ENCODE results near the gene GPBAR1.

Gene GPBAR1

GRCh38 chr2:218238887-218239286 is 21.9 kb upstream of the GPBAR1 start:
- ATAC-seq (ENCODE audit: insufficient read depth, low read depth), result no peak
- Histone ChIP-seq H4K20me1 (ENCODE audit: insufficient read depth, low read length) (no peaks in the 10 kb centered on the region), H3K27me3 (ENCODE audit: insufficient read depth, low read length, poor library complexity) (no peaks in the 10 kb centered on the region), H3K9ac (ENCODE audit: low read depth, low read length) (no peak overlapping the region), H3K36me3 (ENCODE audit: insufficient read depth, low read length) (peaks cover 95% of the 10 kb centered on the region), H3K4me3 (ENCODE audit: low read depth in 1 of 2, low read length in 2 of 2) (no peak overlapping the region), H3K27ac (ENCODE audit: low read length) (no peak overlapping the region), H2AFZ (ENCODE audit: low read depth, low read length) (no peak overlapping the region), H3K79me2 (ENCODE audit: insufficient read depth, low read length) (0 out of 2 replicates have a peak, but pooled peaks cover 2% of the 10 kb centered on the region), H3K4me1 (ENCODE audit: insufficient read depth, low read length) (no peaks in the 10 kb centered on the region), H3K4me2 (ENCODE audit: insufficient read depth, low read length) (no peak overlapping the region), H3K9me3 (ENCODE audit: insufficient read depth, low read length, severe bottlenecking) (no peaks in the 10 kb centered on the region)
- TF ChIP-seq CTCF (IDR thresholded peaks at IDR 0.05; ENCODE audit: borderline replicate concordance, extremely low read depth, low read length, poor library complexity, severe bottlenecking) (no peak), EZH2 (IDR thresholded peaks at IDR 0.05; ENCODE audit: borderline replicate concordance, low read depth, low read length, severe bottlenecking) (no peak)
- no peak for DNase-seq

GRCh38 chr2:218244204-218244603 is 16.6 kb upstream of the GPBAR1 start:
- H4K20me1 ChIP-seq (ENCODE audit: insufficient read depth, low read length), result no peaks in the 10 kb centered on the region
- no peak overlapping the region for H3K4me2 ChIP-seq (ENCODE audit: insufficient read depth, low read length)
- ATAC-seq (ENCODE audit: insufficient read depth, low read depth) (no peak), DNase-seq (no peak)
- TF ChIP-seq EZH2 (IDR thresholded peaks at IDR 0.05; ENCODE audit: borderline replicate concordance, low read depth, low read length, severe bottlenecking) (no peak), CTCF (IDR thresholded peaks at IDR 0.05; ENCODE audit: borderline replicate concordance, extremely low read depth, low read length, poor library complexity, severe bottlenecking) (no peak)
- H2AFZ ChIP-seq (ENCODE audit: low read depth, low read length), result no peak overlapping the region
- no peak overlapping the region for H3K9ac ChIP-seq (ENCODE audit: low read depth, low read length)
- H3K27me3 ChIP-seq (ENCODE audit: insufficient read depth, low read length, poor library complexity), result no peaks in the 10 kb centered on the region
- 0 out of 2 replicates have a peak, but pooled peaks cover 2% of the 10 kb centered on the region for H3K79me2 ChIP-seq (ENCODE audit: insufficient read depth, low read length)
- H3K9me3 ChIP-seq (ENCODE audit: insufficient read depth, low read length, severe bottlenecking), result no peaks in the 10 kb centered on the region
- no peaks in the 10 kb centered on the region for H3K4me1 ChIP-seq (ENCODE audit: insufficient read depth, low read length)
- H3K36me3 ChIP-seq (ENCODE audit: insufficient read depth, low read length), result peaks cover 97% of the 10 kb centered on the region
- no peak overlapping the region for H3K27ac ChIP-seq (ENCODE audit: low read length)
- no peak overlapping the region for H3K4me3 ChIP-seq (ENCODE audit: low read depth in 1 of 2, low read length in 2 of 2)

GRCh38 chr2:218244665-218245064 is 16.1 kb upstream of the GPBAR1 start:
- H3K4me3 ChIP-seq (ENCODE audit: low read depth in 1 of 2, low read length in 2 of 2), result no peak overlapping the region
- no peak overlapping the region for H3K27ac ChIP-seq (ENCODE audit: low read length)
- no peaks in the 10 kb centered on the region for H3K4me1 ChIP-seq (ENCODE audit: insufficient read depth, low read length)
- H3K36me3 ChIP-seq (ENCODE audit: insufficient read depth, low read length), result peaks cover 97% of the 10 kb centered on the region
- H3K9me3 ChIP-seq (ENCODE audit: insufficient read depth, low read length, severe bottlenecking), result no peaks in the 10 kb centered on the region
- H4K20me1 ChIP-seq (ENCODE audit: insufficient read depth, low read length), result no peaks in the 10 kb centered on the region
- ATAC-seq (ENCODE audit: insufficient read depth, low read depth) (no peak), DNase-seq (no peak)
- no peak overlapping the region for H3K4me2 ChIP-seq (ENCODE audit: insufficient read depth, low read length)
- H3K9ac ChIP-seq (ENCODE audit: low read depth, low read length), result no peak overlapping the region
- no peaks in the 10 kb centered on the region for H3K27me3 ChIP-seq (ENCODE audit: insufficient read depth, low read length, poor library complexity)
- no peak overlapping the region for H2AFZ ChIP-seq (ENCODE audit: low read depth, low read length)
- TF ChIP-seq EZH2 (IDR thresholded peaks at IDR 0.05; ENCODE audit: borderline replicate concordance, low read depth, low read length, severe bottlenecking), result no peak
- no peak for TF ChIP-seq CTCF (IDR thresholded peaks at IDR 0.05; ENCODE audit: borderline replicate concordance, extremely low read depth, low read length, poor library complexity, severe bottlenecking)
- H3K79me2 ChIP-seq (ENCODE audit: insufficient read depth, low read length), result 0 out of 2 replicates have a peak, but pooled peaks cover 2% of the 10 kb centered on the region

- no peak overlapping the region for H2AFZ ChIP-seq (ENCODE audit: low read depth, low read length)
- DNase-seq, result no peak
These were observed 15.6 kb upstream of the GPBAR1 start for GRCh38 chr2:218245214-218245613.

More at GRCh38 chr2:218245214-218245613, 15.6 kb upstream of the GPBAR1 start:
- no peaks in the 10 kb centered on the region for H3K4me1 ChIP-seq (ENCODE audit: insufficient read depth, low read length)
- no peak overlapping the region for H3K4me2 ChIP-seq (ENCODE audit: insufficient read depth, low read length)
- H3K9me3 ChIP-seq (ENCODE audit: insufficient read depth, low read length, severe bottlenecking), result no peaks in the 10 kb centered on the region
- no peaks in the 10 kb centered on the region for H3K27me3 ChIP-seq (ENCODE audit: insufficient read depth, low read length, poor library complexity)
- TF ChIP-seq CTCF (IDR thresholded peaks at IDR 0.05; ENCODE audit: borderline replicate concordance, extremely low read depth, low read length, poor library complexity, severe bottlenecking) (no peak), EZH2 (IDR thresholded peaks at IDR 0.05; ENCODE audit: borderline replicate concordance, low read depth, low read length, severe bottlenecking) (no peak)
- no peak overlapping the region for H3K27ac ChIP-seq (ENCODE audit: low read length)
- no peak overlapping the region for H3K9ac ChIP-seq (ENCODE audit: low read depth, low read length)
- no peak for ATAC-seq (ENCODE audit: insufficient read depth, low read depth)
- H3K79me2 ChIP-seq (ENCODE audit: insufficient read depth, low read length), result 0 out of 2 replicates have a peak, but pooled peaks cover 2% of the 10 kb centered on the region
- H3K36me3 ChIP-seq (ENCODE audit: insufficient read depth, low read length), result peaks cover 97% of the 10 kb centered on the region
- no peak overlapping the region for H3K4me3 ChIP-seq (ENCODE audit: low read depth in 1 of 2, low read length in 2 of 2)
- H4K20me1 ChIP-seq (ENCODE audit: insufficient read depth, low read length), result no peaks in the 10 kb centered on the region

Data from DND-41 (cell line).